SU-DHL-6 (cell line): ENCODE measurements around the gene CPB2.

Source experiments
- CTCF ChIP-seq: fragments of 200-600 bp; sonication (generic); IDR thresholded peaks from one replicate; pipeline ENCODE4 v1.5.1; 2017; ENCODE audit warnings: antibody characterized with exemption, mild to moderate bottlenecking, low read length, moderate library complexity; ENCODE audit not compliant: insufficient read depth, poor library complexity, severe bottlenecking
- EZH2phosphoT487 ChIP-seq: fragments of 200-600 bp; sonication (generic), shearing (Covaris generic); conservative IDR thresholded peaks from 2 replicates; pipeline ENCODE4 v1.6.1; 2018; ENCODE audit warnings: mild to moderate bottlenecking, antibody characterized with exemption, low read length, moderate library complexity, mixed read lengths

GRCh38 chr13:46040763-46041162 lies 64.1 kb downstream of the CPB2 start:
- TF ChIP-seq CTCF, result no peak
- no peak for TF ChIP-seq EZH2phosphoT487
